SK-N-SH treated with all-trans-retinoic acid at 6 μM for 48 hours (cell line): ENCODE measurements around the gene CCSER1.

Source experiments
- ATAC-seq: fragments of 200-7000 bp; cut with Tn5 transposase; 3 replicates; pipeline ENCODE4 v1.9.1; 2020; ENCODE audit warnings: mild to moderate bottlenecking, moderate library complexity
- ARNTL ChIP-seq: fragments of 450-650 bp; formaldehyde crosslinking; IDR thresholded peaks from 2 replicates; pipeline ENCODE4 v1.5.0; 2020; ENCODE audit warnings: low read depth, mild to moderate bottlenecking, moderate library complexity, borderline replicate concordance
- BACH2 ChIP-seq: fragments of 250-450 bp; sonication (Bioruptor Pico); IDR thresholded peaks from 2 replicates; pipeline ENCODE4 v1.9.0; 2021; ENCODE audit warnings: mild to moderate bottlenecking, borderline replicate concordance
- CSDC2 ChIP-seq: fragments of 250-450 bp; sonication (Bioruptor Pico); IDR thresholded peaks from 2 replicates; pipeline ENCODE4 v1.5.0; 2020; ENCODE audit warnings: mild to moderate bottlenecking, moderate library complexity
- ESRRG ChIP-seq: fragments of 250-450 bp; sonication (Bioruptor Pico); IDR thresholded peaks from 2 replicates; pipeline ENCODE4 v1.6.1; 2021; ENCODE audit warnings: mild to moderate bottlenecking
- GLIS3 ChIP-seq: fragments of 250-450 bp; sonication (Bioruptor Pico); IDR thresholded peaks from 2 replicates; pipeline ENCODE4 v1.5.0; 2020; ENCODE audit warnings: mild to moderate bottlenecking, moderate library complexity
- ISL1 ChIP-seq: fragments of 250-450 bp; sonication (Bioruptor Pico); IDR thresholded peaks from 2 replicates; pipeline ENCODE4 v2.1.2; 2022; ENCODE audit warnings: mild to moderate bottlenecking, moderate library complexity
- OSR1 ChIP-seq: fragments of 250-450 bp; sonication (Bioruptor Pico); IDR thresholded peaks from 2 replicates; pipeline ENCODE4 v1.8.0; 2022; ENCODE audit warnings: moderate library complexity, mild to moderate bottlenecking, inconsistent platforms
- PPARA ChIP-seq: fragments of 250-450 bp; sonication (Bioruptor Pico); IDR thresholded peaks from 2 replicates; pipeline ENCODE4 v1.5.0; 2020; ENCODE audit warnings: mild to moderate bottlenecking, borderline replicate concordance
- RARB ChIP-seq: fragments of 250-450 bp; sonication (Bioruptor Pico); IDR thresholded peaks from 2 replicates; pipeline ENCODE4 v1.8.0; 2021; ENCODE audit warnings: mild to moderate bottlenecking, moderate library complexity
- SNAI2 ChIP-seq: fragments of 250-450 bp; sonication (Bioruptor Pico); IDR thresholded peaks from 2 replicates; pipeline ENCODE4 v1.5.0; 2020; ENCODE audit warnings: mild to moderate bottlenecking, moderate library complexity
- TCF4 ChIP-seq: fragments of 250-450 bp; sonication (Bioruptor Pico); IDR thresholded peaks from 2 replicates; pipeline ENCODE4 v1.8.0; 2021; ENCODE audit warnings: mild to moderate bottlenecking, moderate library complexity, borderline replicate concordance
- TOX ChIP-seq: fragments of 250-450 bp; sonication (Bioruptor Pico); IDR thresholded peaks from 2 replicates; pipeline ENCODE4 v1.8.0; 2021; ENCODE audit warnings: mild to moderate bottlenecking, moderate library complexity, borderline replicate concordance
- ZC3H10 ChIP-seq: fragments of 250-450 bp; sonication (Bioruptor Pico); IDR thresholded peaks from 2 replicates; pipeline ENCODE4 v1.5.1; 2021; ENCODE audit warnings: mild to moderate bottlenecking, moderate library complexity
- ZFP30 ChIP-seq: fragments of 450-650 bp; formaldehyde crosslinking; IDR thresholded peaks from 2 replicates; pipeline ENCODE4 v1.5.0; 2022; ENCODE audit warnings: mild to moderate bottlenecking, moderate library complexity
- ZNF565 ChIP-seq: fragments of 450-650 bp; formaldehyde crosslinking; conservative IDR thresholded peaks from 2 replicates; pipeline ENCODE4 v1.5.0; 2020; ENCODE audit warnings: low read depth, mild to moderate bottlenecking, moderate library complexity
- ZNF70 ChIP-seq: fragments of 450-650 bp; formaldehyde crosslinking; IDR thresholded peaks from 2 replicates; pipeline ENCODE4 v1.5.0; 2020; ENCODE audit warnings: mild to moderate bottlenecking, moderate library complexity
- ZNF8 ChIP-seq: fragments of 450-650 bp; formaldehyde crosslinking; IDR thresholded peaks from 2 replicates; pipeline ENCODE4 v1.5.0; 2020; ENCODE audit warnings: mild to moderate bottlenecking, moderate library complexity
- TF ChIP-seq, protein P1 (sequence below): fragments of 250-450 bp; sonication (Bioruptor Pico); IDR thresholded peaks from 2 replicates; pipeline ENCODE4 v1.5.1; 2021; ENCODE audit warnings: mild to moderate bottlenecking, moderate library complexity
- TF ChIP-seq, protein P2 (sequence below): fragments of 250-450 bp; sonication (Bioruptor Pico); IDR thresholded peaks from 2 replicates; pipeline ENCODE4 v1.8.0; 2020; ENCODE audit warnings: mild to moderate bottlenecking, moderate library complexity, borderline replicate concordance
- TF ChIP-seq, protein P3 (sequence below): fragments of 250-450 bp; sonication (Bioruptor Pico); IDR thresholded peaks from 2 replicates; pipeline ENCODE4 v1.5.0; 2020; ENCODE audit warnings: mild to moderate bottlenecking, moderate library complexity
- TF ChIP-seq, protein P4 (sequence below): fragments of 250-450 bp; sonication (Bioruptor Pico); IDR thresholded peaks from 2 replicates; pipeline ENCODE4 v1.8.0; 2021; ENCODE audit warnings: low read depth, mild to moderate bottlenecking, moderate library complexity, borderline replicate concordance

CCSER1 gene

DNA sequence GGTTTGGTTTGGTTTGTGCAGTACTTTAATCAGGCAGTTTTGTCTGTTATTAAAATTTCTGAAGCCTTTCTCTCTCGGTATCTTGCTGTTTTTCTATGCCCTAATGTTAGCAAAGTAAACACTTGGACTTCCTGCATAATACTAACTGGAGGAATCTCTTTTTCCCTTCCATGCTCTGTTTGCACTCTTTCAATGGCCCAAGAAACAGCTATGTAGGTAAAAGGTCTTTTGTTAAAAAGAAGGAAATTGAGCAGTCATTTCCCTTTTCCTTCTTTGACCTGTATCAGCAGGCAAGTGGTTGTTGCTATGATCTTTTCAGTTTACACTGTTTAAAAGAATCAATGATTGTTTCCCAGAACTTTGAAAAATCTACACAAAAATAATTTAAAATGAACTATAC is 82.7 kb downstream of the CCSER1 start:
- TF ChIP-seq ARNTL (CRISPR knock-in tag) (no peak), ISL1 (CRISPR knock-in tag) (no peak), CSDC2 (CRISPR knock-in tag) (no peak), ZNF565 (no peak), ESRRG (no peak), ZC3H10 (CRISPR knock-in tag) (no peak), GLIS3 (CRISPR knock-in tag) (no peak), ZNF8 (CRISPR knock-in tag) (no peak), TOX (CRISPR knock-in tag) (no peak), RARB (CRISPR knock-in tag) (no peak), OSR1 (no peak), TCF4 (CRISPR knock-in tag) (no peak), SNAI2 (no peak), BACH2 (no peak), PPARA (CRISPR knock-in tag) (no peak), ZFP30 (no peak)
- TF ChIP-seq, protein P1, sequence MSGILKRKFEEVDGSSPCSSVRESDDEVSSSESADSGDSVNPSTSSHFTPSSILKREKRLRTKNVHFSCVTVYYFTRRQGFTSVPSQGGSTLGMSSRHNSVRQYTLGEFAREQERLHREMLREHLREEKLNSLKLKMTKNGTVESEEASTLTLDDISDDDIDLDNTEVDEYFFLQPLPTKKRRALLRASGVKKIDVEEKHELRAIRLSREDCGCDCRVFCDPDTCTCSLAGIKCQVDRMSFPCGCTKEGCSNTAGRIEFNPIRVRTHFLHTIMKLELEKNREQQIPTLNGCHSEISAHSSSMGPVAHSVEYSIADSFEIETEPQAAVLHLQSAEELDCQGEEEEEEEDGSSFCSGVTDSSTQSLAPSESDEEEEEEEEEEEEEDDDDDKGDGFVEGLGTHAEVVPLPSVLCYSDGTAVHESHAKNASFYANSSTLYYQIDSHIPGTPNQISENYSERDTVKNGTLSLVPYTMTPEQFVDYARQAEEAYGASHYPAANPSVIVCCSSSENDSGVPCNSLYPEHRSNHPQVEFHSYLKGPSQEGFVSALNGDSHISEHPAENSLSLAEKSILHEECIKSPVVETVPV: no peak
- TF ChIP-seq, protein P2, sequence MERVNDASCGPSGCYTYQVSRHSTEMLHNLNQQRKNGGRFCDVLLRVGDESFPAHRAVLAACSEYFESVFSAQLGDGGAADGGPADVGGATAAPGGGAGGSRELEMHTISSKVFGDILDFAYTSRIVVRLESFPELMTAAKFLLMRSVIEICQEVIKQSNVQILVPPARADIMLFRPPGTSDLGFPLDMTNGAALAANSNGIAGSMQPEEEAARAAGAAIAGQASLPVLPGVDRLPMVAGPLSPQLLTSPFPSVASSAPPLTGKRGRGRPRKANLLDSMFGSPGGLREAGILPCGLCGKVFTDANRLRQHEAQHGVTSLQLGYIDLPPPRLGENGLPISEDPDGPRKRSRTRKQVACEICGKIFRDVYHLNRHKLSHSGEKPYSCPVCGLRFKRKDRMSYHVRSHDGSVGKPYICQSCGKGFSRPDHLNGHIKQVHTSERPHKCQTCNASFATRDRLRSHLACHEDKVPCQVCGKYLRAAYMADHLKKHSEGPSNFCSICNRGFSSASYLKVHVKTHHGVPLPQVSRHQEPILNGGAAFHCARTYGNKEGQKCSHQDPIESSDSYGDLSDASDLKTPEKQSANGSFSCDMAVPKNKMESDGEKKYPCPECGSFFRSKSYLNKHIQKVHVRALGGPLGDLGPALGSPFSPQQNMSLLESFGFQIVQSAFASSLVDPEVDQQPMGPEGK (CRISPR knock-in tag): no peak
- TF ChIP-seq, protein P3, sequence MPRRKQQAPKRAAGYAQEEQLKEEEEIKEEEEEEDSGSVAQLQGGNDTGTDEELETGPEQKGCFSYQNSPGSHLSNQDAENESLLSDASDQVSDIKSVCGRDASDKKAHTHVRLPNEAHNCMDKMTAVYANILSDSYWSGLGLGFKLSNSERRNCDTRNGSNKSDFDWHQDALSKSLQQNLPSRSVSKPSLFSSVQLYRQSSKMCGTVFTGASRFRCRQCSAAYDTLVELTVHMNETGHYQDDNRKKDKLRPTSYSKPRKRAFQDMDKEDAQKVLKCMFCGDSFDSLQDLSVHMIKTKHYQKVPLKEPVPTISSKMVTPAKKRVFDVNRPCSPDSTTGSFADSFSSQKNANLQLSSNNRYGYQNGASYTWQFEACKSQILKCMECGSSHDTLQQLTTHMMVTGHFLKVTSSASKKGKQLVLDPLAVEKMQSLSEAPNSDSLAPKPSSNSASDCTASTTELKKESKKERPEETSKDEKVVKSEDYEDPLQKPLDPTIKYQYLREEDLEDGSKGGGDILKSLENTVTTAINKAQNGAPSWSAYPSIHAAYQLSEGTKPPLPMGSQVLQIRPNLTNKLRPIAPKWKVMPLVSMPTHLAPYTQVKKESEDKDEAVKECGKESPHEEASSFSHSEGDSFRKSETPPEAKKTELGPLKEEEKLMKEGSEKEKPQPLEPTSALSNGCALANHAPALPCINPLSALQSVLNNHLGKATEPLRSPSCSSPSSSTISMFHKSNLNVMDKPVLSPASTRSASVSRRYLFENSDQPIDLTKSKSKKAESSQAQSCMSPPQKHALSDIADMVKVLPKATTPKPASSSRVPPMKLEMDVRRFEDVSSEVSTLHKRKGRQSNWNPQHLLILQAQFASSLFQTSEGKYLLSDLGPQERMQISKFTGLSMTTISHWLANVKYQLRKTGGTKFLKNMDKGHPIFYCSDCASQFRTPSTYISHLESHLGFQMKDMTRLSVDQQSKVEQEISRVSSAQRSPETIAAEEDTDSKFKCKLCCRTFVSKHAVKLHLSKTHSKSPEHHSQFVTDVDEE (CRISPR knock-in tag): no peak
- TF ChIP-seq, protein P4, sequence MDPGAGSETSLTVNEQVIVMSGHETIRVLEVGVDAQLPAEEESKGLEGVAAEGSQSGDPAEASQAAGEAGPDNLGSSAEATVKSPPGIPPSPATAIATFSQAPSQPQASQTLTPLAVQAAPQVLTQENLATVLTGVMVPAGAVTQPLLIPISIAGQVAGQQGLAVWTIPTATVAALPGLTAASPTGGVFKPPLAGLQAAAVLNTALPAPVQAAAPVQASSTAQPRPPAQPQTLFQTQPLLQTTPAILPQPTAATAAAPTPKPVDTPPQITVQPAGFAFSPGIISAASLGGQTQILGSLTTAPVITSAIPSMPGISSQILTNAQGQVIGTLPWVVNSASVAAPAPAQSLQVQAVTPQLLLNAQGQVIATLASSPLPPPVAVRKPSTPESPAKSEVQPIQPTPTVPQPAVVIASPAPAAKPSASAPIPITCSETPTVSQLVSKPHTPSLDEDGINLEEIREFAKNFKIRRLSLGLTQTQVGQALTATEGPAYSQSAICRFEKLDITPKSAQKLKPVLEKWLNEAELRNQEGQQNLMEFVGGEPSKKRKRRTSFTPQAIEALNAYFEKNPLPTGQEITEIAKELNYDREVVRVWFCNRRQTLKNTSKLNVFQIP (CRISPR knock-in tag): no peak
- ATAC-seq: no peak

DNA sequence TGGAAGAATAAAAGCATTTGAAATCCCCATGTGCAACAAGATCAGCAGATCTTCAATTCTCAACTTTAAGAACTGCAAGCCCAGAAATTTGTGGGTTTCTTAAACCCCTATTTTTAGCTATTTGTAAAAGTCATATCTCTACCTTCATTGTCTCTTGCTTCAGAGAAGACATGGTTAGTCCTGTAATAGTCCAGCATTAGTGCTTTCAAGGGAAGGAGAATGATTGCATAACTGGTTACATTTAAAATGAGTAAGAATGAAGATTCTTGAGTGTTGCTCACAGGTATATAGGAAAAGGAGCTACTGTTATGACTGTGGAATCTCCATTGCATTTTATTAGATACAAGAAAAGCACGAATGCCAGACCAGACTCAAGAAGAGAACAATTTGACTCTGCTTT is 84.0 kb downstream of the CCSER1 start:
- TF ChIP-seq, protein P1: no peak
- TF ChIP-seq CSDC2 (CRISPR knock-in tag) (no peak), PPARA (CRISPR knock-in tag) (no peak), ZC3H10 (CRISPR knock-in tag) (no peak), TCF4 (CRISPR knock-in tag) (no peak), ZFP30 (no peak), ZNF70 (CRISPR knock-in tag) (no peak)
- TF ChIP-seq, protein P2 (CRISPR knock-in tag): no peak
- TF ChIP-seq, protein P3 (CRISPR knock-in tag): no peak
- TF ChIP-seq, all 23 proteins: peak for 0
- ATAC-seq: no peak
